HepG2 (cell line): ENCODE data around the gene ADAM19. TPM values are rescaled to one million over a fixed set of nuclear protein-coding genes. Genes with fewer than 3 reads are reported as not detected.

Experiments used
- ATAC-seq: fragments of 200-7000 bp; cut with Tn5 transposase; 3 replicates; pipeline ENCODE4 v1.9.1; 2020; ENCODE audit warnings: mild to moderate bottlenecking, moderate library complexity
- BruUV-seq: library from RNA; stranded (reverse); fragments of 400-500 nt; replicated peaks from 2 replicates; lab custom pipeline; 2021; lab: Mats Ljungman, UMichigan
- CTCF ChIA-PET: fragments of 300-600 bp; formaldehyde crosslinking; extraction: SDS; loops from one replicate; lab custom pipeline; 2021; ENCODE audit warnings: low total read pairs, inconsistent platforms, low intra/inter-chr PET ratio; lab: Yijun Ruan, JAX
- POLR2A ChIA-PET: fragments of 350-600 bp; sonication (Branson Sonifier 250); formaldehyde crosslinking; loops from one replicate; lab custom pipeline; 2020; ENCODE audit warnings: antibody characterized with exemption, inconsistent platforms; lab: Yijun Ruan, JAX
- DNase-seq: peaks from one replicate; pipeline ENCODE4 v3.0.0-alpha.2; 2015; ENCODE audit warnings: low spot score
- FAIRE-seq: peaks from 3 replicates; lab custom pipeline; 2011; peaks lifted over from hg19 to GRCh38; lab: Jason Lieb, UNC
- H2AFZ ChIP-seq: one replicate; pipeline ENCODE4 v1.6.1; 2011; ENCODE audit warnings: low read length, inconsistent platforms
- H3K27ac ChIP-seq: fragments of 300-600 bp; 3 replicates; pipeline ENCODE4 v1.8.0; 2011; ENCODE audit warnings: mixed run types, mild to moderate bottlenecking, mixed read lengths, low read length, inconsistent platforms; ENCODE audit not compliant: insufficient read depth; ENCODE audit errors: extremely low read length
- H3K27me3 ChIP-seq, 2 experiments: fragments of 200-600 bp in 1 of 2; 2 replicates in 1 of 2; 3 replicates in 1 of 2; pipeline versions ENCODE4 v1.6.0 to v1.8.0; 2011; ENCODE audit warnings: low read length in 2 of 2, mild to moderate bottlenecking in 2 of 2, moderate library complexity in 2 of 2, inconsistent platforms in 1 of 2; ENCODE audit not compliant: insufficient read depth in 2 of 2, control insufficient read depth in 1 of 2
- H3K36me3 ChIP-seq, 2 experiments: fragments of 200-600 bp in 1 of 2; replicated peaks in 1 of 2; 2 replicates in 1 of 2; 3 replicates in 1 of 2; pipeline versions ENCODE4 v1.5.1 to v1.8.0; 2011; ENCODE audit warnings: low read length in 2 of 2, inconsistent platforms in 1 of 2; ENCODE audit not compliant: insufficient read depth in 2 of 2, control insufficient read depth in 1 of 2
- H3K4me1 ChIP-seq: 2 replicates; pipeline ENCODE4 v1.5.1; 2012; ENCODE audit warnings: low read length, inconsistent platforms; ENCODE audit not compliant: insufficient read depth
- H3K4me2 ChIP-seq: 2 replicates; pipeline ENCODE4 v1.6.0; 2011; ENCODE audit warnings: low read depth, low read length, inconsistent platforms
- H3K4me3 ChIP-seq, 3 experiments: fragments of 200-600 bp in 1 of 3; sonication (generic), shearing (Covaris generic) in 1 of 3; replicated peaks in 1 of 3; 2 replicates each; pipeline ENCODE4 v1.5.1; 2011 to 2016; ENCODE audit warnings: low read length in 3 of 3, inconsistent platforms in 2 of 3, low read depth in 2 of 3, mild to moderate bottlenecking in 2 of 3, control low read depth in 1 of 3, mixed read lengths in 1 of 3; ENCODE audit not compliant: insufficient read depth in 1 of 3
- H3K79me2 ChIP-seq: one replicate; pipeline ENCODE4 v1.6.1; 2011; ENCODE audit warnings: low read length, inconsistent platforms; ENCODE audit not compliant: insufficient read depth
- H3K9ac ChIP-seq: 2 replicates; pipeline ENCODE4 v1.6.0; 2011; ENCODE audit warnings: mild to moderate bottlenecking, low read depth, low read length, inconsistent platforms; ENCODE audit not compliant: insufficient read depth
- H3K9me3 ChIP-seq: 2 replicates; pipeline ENCODE4 v1.5.1; 2012; ENCODE audit warnings: mild to moderate bottlenecking, low read length
- H4K20me1 ChIP-seq: 2 replicates; pipeline ENCODE4 v1.6.0; 2011; ENCODE audit warnings: inconsistent platforms, mild to moderate bottlenecking, low read length, moderate library complexity; ENCODE audit not compliant: insufficient read depth
- JARID2 ChIP-seq: sonication (generic); formaldehyde crosslinking; IDR thresholded peaks from 2 replicates; pipeline ENCODE4 v1.8.1; 2023; ENCODE audit warnings: missing genetic modification reagents, inconsistent platforms; ENCODE audit not compliant: insufficient replicate concordance
- KDM1A ChIP-seq: IDR thresholded peaks from 2 replicates; pipeline ENCODE4 v1.6.1; 2016; ENCODE audit warnings: missing compliant biosample characterization
- NCOA1 ChIP-seq: sonication (generic); formaldehyde crosslinking; IDR thresholded peaks from 2 replicates; pipeline ENCODE4 v1.9.0; 2021; ENCODE audit warnings: missing genetic modification reagents
- PAWR ChIP-seq: sonication (generic); formaldehyde crosslinking; IDR thresholded peaks from 2 replicates; pipeline ENCODE4 v1.4.0; 2020; ENCODE audit warnings: missing genetic modification reagents, mild to moderate bottlenecking, borderline replicate concordance
- POLR2AphosphoS5 ChIP-seq: IDR thresholded peaks from 2 replicates; pipeline ENCODE4 v1.6.1; 2012; ENCODE audit warnings: low read depth, low read length
- TCF7 ChIP-seq: sonication (generic); IDR thresholded peaks from 2 replicates; pipeline ENCODE4 v1.6.1; 2016; ENCODE audit warnings: antibody characterized with exemption, low read depth
- XRCC5 ChIP-seq: fragments of 200-400 bp; formaldehyde crosslinking; optimal IDR thresholded peaks from 2 replicates; pipeline ENCODE3; 2017; ENCODE audit warnings: mild to moderate bottlenecking, low read length
- ZNF17 ChIP-seq: sonication (generic); formaldehyde crosslinking; IDR thresholded peaks from 2 replicates; pipeline ENCODE4 v1.5.0; 2020; ENCODE audit warnings: mild to moderate bottlenecking, missing genetic modification reagents
- ZNF317 ChIP-seq: sonication (generic); formaldehyde crosslinking; IDR thresholded peaks from 2 replicates; pipeline ENCODE4 v1.5.0; 2020; ENCODE audit warnings: mild to moderate bottlenecking, missing genetic modification reagents
- ZNF543 ChIP-seq: sonication (generic); formaldehyde crosslinking; IDR thresholded peaks from 2 replicates; pipeline ENCODE4 v1.4.0; 2020; ENCODE audit warnings: mild to moderate bottlenecking, missing genetic modification reagents
- in situ Hi-C: cut with HindIII; loops from 2 replicates; pipeline ENCODE4 v1.10.0; 2017; ENCODE audit warnings: low pct_unique_long_range_greater_than_20kb; ENCODE audit not compliant: extremely low pct_ligation_motif_present
- intact Hi-C: fragments of 100-400 bp; cut with micrococcal nuclease; formaldehyde crosslinking; loops from one replicate; pipeline ENCODE4 v1.10.0; 2022; ENCODE audit not compliant: unreplicated experiment
- polyA plus RNA-seq, 8 experiments: library from polyadenylated mRNA; depleted of rRNA in 3 of 8; stranded (reverse) in 7 of 8; unstranded in 1 of 8; fragments of >200 nt; fragmentation: Illumina TruSeq in 4 of 8; extraction: Trizol in 4 of 8; gene quantifications; 2 replicates each; pipeline versions ENCODE4 v1.2.1 to v1.2.3, GENCODE V29; 2011 to 2016; ENCODE audit warnings: low read depth in 4 of 8, missing spikeins in 1 of 8, mixed read lengths in 1 of 8; ENCODE audit not compliant: insufficient read depth in 1 of 8
- total RNA-seq, 5 experiments: library from RNA; depleted of rRNA; stranded (reverse); fragments of >200 nt; fragmentation: Illumina TruSeq; extraction: Trizol; gene quantifications; 2 replicates each; pipeline ENCODE4 v1.2.3, GENCODE V29; 2016; ENCODE audit warnings: low read depth in 1 of 5
- TF ChIP-seq, protein P1 (sequence below): sonication (generic); formaldehyde crosslinking; IDR thresholded peaks from 2 replicates; pipeline ENCODE4 v1.4.0; 2020; ENCODE audit warnings: mild to moderate bottlenecking, missing genetic modification reagents, borderline replicate concordance
- TF ChIP-seq, protein P2 (sequence below): sonication (generic); formaldehyde crosslinking; IDR thresholded peaks from 2 replicates; pipeline ENCODE4 v1.4.0; 2020; ENCODE audit warnings: missing genetic modification reagents
- TF ChIP-seq, protein P3 (sequence below): sonication (generic); formaldehyde crosslinking; IDR thresholded peaks from 2 replicates; pipeline ENCODE4 v1.9.0; 2021; ENCODE audit warnings: missing genetic modification reagents, borderline replicate concordance

Gene ADAM19
- total and polyA plus RNA-seq, 2 of the 13 experiments (the other 11 are each of a cell fraction or from before 2014, with no cell fraction given): 0.38 to 0.74 TPM

DNA sequence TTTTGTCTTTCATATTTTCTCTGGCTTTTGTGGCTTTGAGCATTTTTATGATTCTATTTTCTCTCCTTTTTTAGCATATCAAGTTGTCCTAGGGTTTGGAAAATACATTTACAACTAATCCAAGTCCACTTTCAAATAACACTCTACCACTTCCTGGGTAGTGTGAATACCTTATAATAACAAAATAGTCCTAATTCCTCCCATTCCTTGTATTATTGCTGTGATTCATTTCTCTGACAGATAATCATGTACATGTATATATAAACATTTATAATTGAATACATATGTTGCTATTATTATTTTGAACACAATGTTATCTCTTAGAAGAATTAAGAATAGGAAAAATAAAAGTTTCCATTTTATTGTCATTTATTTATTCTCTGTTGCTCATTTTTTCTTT, 14.9 kb upstream of the ADAM19 start:
- in situ Hi-C loops (no loop called here), intact Hi-C loops (no loop called here)
- ChIA-PET POLR2A (no interaction called here), CTCF (no interaction called here)
- H3K9me3 ChIP-seq: no peaks in the 10 kb centered on the region
- no peaks in the 10 kb centered on the region for H3K36me3 ChIP-seq
- BruUV-seq: no TSS peak
- no peaks in the 10 kb centered on the region for H4K20me1 ChIP-seq
- FAIRE-seq: no peak
- H3K4me3 ChIP-seq: no peak overlapping the region
- no peak for DNase-seq
- H3K9ac ChIP-seq: no peak overlapping the region
- H3K79me2 ChIP-seq: no peaks in the 10 kb centered on the region
- no peak overlapping the region for H3K4me2 ChIP-seq
- no peak for TF ChIP-seq PAWR
- TF ChIP-seq, protein P1, sequence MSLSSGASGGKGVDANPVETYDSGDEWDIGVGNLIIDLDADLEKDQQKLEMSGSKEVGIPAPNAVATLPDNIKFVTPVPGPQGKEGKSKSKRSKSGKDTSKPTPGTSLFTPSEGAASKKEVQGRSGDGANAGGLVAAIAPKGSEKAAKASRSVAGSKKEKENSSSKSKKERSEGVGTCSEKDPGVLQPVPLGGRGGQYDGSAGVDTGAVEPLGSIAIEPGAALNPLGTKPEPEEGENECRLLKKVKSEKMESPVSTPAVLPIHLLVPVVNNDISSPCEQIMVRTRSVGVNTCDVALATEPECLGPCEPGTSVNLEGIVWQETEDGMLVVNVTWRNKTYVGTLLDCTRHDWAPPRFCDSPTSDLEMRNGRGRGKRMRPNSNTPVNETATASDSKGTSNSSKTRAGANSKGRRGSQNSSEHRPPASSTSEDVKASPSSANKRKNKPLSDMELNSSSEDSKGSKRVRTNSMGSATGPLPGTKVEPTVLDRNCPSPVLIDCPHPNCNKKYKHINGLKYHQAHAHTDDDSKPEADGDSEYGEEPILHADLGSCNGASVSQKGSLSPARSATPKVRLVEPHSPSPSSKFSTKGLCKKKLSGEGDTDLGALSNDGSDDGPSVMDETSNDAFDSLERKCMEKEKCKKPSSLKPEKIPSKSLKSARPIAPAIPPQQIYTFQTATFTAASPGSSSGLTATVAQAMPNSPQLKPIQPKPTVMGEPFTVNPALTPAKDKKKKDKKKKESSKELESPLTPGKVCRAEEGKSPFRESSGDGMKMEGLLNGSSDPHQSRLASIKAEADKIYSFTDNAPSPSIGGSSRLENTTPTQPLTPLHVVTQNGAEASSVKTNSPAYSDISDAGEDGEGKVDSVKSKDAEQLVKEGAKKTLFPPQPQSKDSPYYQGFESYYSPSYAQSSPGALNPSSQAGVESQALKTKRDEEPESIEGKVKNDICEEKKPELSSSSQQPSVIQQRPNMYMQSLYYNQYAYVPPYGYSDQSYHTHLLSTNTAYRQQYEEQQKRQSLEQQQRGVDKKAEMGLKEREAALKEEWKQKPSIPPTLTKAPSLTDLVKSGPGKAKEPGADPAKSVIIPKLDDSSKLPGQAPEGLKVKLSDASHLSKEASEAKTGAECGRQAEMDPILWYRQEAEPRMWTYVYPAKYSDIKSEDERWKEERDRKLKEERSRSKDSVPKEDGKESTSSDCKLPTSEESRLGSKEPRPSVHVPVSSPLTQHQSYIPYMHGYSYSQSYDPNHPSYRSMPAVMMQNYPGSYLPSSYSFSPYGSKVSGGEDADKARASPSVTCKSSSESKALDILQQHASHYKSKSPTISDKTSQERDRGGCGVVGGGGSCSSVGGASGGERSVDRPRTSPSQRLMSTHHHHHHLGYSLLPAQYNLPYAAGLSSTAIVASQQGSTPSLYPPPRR (CRISPR knock-in tag): no peak
- TF ChIP-seq, protein P2, sequence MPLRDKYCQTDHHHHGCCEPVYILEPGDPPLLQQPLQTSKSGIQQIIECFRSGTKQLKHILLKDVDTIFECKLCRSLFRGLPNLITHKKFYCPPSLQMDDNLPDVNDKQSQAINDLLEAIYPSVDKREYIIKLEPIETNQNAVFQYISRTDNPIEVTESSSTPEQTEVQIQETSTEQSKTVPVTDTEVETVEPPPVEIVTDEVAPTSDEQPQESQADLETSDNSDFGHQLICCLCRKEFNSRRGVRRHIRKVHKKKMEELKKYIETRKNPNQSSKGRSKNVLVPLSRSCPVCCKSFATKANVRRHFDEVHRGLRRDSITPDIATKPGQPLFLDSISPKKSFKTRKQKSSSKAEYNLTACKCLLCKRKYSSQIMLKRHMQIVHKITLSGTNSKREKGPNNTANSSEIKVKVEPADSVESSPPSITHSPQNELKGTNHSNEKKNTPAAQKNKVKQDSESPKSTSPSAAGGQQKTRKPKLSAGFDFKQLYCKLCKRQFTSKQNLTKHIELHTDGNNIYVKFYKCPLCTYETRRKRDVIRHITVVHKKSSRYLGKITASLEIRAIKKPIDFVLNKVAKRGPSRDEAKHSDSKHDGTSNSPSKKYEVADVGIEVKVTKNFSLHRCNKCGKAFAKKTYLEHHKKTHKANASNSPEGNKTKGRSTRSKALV: no peak
- no peak for TF ChIP-seq POLR2AphosphoS5
- TF ChIP-seq XRCC5: no peak
- no peak for TF ChIP-seq KDM1A (CRISPR knock-in tag)
- TF ChIP-seq, protein P3, sequence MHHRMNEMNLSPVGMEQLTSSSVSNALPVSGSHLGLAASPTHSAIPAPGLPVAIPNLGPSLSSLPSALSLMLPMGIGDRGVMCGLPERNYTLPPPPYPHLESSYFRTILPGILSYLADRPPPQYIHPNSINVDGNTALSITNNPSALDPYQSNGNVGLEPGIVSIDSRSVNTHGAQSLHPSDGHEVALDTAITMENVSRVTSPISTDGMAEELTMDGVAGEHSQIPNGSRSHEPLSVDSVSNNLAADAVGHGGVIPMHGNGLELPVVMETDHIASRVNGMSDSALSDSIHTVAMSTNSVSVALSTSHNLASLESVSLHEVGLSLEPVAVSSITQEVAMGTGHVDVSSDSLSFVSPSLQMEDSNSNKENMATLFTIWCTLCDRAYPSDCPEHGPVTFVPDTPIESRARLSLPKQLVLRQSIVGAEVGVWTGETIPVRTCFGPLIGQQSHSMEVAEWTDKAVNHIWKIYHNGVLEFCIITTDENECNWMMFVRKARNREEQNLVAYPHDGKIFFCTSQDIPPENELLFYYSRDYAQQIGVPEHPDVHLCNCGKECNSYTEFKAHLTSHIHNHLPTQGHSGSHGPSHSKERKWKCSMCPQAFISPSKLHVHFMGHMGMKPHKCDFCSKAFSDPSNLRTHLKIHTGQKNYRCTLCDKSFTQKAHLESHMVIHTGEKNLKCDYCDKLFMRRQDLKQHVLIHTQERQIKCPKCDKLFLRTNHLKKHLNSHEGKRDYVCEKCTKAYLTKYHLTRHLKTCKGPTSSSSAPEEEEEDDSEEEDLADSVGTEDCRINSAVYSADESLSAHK (CRISPR knock-in tag): no peak
- TF ChIP-seq ZNF543 (CRISPR knock-in tag): no peak
- no peak for TF ChIP-seq NCOA1
- no peak for TF ChIP-seq ZNF317 (CRISPR knock-in tag)
- no peak for TF ChIP-seq JARID2 (CRISPR knock-in tag)
- TF ChIP-seq TCF7: no peak
- TF ChIP-seq ZNF17 (CRISPR knock-in tag): no peak
- ATAC-seq: no peak
- no peaks in the 10 kb centered on the region for H3K4me1 ChIP-seq
- H3K27ac ChIP-seq: no peak overlapping the region
- H3K27me3 ChIP-seq: 0 out of 5 replicates have a peak, but pooled peaks cover 0 to 2% of the 10 kb centered on the region in 2 experiments
- no peak overlapping the region for H2AFZ ChIP-seq
